ENCODE results near the gene RINT1. TPM values are rescaled to one million over a fixed set of nuclear protein-coding genes. Genes with fewer than 3 reads are reported as not detected.

RINT1 gene
- total and polyA plus RNA-seq, 2 of the 13 experiments (the other 11 are each of a cell fraction or from before 2014, with no cell fraction given), result 14.7 to 19.3 TPM

DNA sequence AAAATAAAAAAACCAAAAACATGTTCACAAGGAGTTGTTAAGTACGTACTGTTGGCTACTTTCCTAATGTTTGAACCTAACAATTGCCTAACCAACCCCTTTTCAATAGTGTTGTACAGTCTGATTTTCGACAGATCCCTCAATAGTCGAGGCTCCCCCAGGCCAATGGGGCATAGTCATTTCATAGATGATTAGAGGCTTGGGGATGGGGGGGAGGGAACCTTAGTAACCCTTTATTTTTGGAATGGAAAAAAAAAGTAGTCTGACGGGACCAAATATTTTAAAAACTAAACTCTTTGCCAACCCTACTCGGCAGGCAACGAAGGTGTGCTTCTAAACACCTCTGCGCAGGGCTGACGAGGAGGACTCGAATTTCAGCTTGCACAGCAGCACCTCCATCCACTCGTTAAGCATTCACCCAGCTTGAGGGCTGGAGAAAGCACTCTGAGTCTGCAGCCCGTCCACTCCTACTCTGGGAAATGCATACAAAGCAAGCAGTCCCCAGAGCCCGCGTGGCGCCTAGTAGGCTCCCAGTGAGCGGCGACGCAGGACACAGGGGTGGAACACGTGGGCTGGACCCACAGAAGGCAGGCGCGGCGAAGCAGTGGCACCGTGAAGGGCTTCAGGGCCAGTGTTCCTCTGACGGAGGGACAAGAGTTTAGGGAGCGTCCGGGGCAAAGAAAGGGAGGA lies 10.8 kb upstream of the RINT1 start (continued):
- TF ChIP-seq SALL1 (CRISPR knock-in tag; IDR thresholded peaks at IDR 0.05), result peak; percentile 65
- no peak for TF ChIP-seq SMC3 (IDR thresholded peaks at IDR 0.05; ENCODE audit: low read length)
- TF ChIP-seq ZNF558 (CRISPR knock-in tag; IDR thresholded peaks at IDR 0.05; ENCODE audit: borderline replicate concordance), result 0 out of 2 replicates have a peak, but pooled peaks have one; percentile 23
- no peak for TF ChIP-seq HCFC1 (IDR thresholded peaks at IDR 0.05; ENCODE audit: low read depth, low read length)
- TF ChIP-seq, protein P1, sequence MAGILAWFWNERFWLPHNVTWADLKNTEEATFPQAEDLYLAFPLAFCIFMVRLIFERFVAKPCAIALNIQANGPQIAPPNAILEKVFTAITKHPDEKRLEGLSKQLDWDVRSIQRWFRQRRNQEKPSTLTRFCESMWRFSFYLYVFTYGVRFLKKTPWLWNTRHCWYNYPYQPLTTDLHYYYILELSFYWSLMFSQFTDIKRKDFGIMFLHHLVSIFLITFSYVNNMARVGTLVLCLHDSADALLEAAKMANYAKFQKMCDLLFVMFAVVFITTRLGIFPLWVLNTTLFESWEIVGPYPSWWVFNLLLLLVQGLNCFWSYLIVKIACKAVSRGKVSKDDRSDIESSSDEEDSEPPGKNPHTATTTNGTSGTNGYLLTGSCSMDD (CRISPR knock-in tag; IDR thresholded peaks at IDR 0.05), result no peak
- TF ChIP-seq ZNF597 (CRISPR knock-in tag; IDR thresholded peaks at IDR 0.05), result no peak
- TF ChIP-seq, protein P2, sequence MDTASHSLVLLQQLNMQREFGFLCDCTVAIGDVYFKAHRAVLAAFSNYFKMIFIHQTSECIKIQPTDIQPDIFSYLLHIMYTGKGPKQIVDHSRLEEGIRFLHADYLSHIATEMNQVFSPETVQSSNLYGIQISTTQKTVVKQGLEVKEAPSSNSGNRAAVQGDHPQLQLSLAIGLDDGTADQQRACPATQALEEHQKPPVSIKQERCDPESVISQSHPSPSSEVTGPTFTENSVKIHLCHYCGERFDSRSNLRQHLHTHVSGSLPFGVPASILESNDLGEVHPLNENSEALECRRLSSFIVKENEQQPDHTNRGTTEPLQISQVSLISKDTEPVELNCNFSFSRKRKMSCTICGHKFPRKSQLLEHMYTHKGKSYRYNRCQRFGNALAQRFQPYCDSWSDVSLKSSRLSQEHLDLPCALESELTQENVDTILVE (CRISPR knock-in tag; IDR thresholded peaks at IDR 0.05), result no peak

GRCh38 chr7:105521717-105522463 lies 10.1 kb upstream of the RINT1 start, which contains the start of gene PUS7:
Gene PUS7, minus strand, starts transcription at chr7:105522271. Its CDS starts 13,759 bp downstream, at chr7:105508512.
- H3K4me1 ChIP-seq (ENCODE audit: insufficient read depth, low read length), result peaks cover 32% of the 10 kb centered on the region
- FAIRE-seq (peak; percentile 26), ATAC-seq (peak; percentile 94), DNase-seq (ENCODE audit: low spot score) (peak; percentile 76)
- CTCF ChIA-PET (ENCODE audit: low intra/inter-chr PET ratio, low total read pairs), result no interaction called here
- no peaks in the 10 kb centered on the region for H4K20me1 ChIP-seq (ENCODE audit: insufficient read depth, low read length)
- peak within 1 kb of the TSS; percentile 90 for H3K4me2 ChIP-seq (ENCODE audit: low read depth, low read length)
- H3K4me3 ChIP-seq (replicated peaks in 1 of 3; ENCODE audit: insufficient read depth in 1 of 3, low read depth in 2 of 3, low read length in 3 of 3), result peak within 1 kb of the TSS; percentile 81 to 95 (median 93)
- H3K9ac ChIP-seq (ENCODE audit: insufficient read depth, low read depth, low read length), result peak within 1 kb of the TSS; percentile 79
- no peaks in the 10 kb centered on the region for H3K9me3 ChIP-seq (ENCODE audit: low read length)
- WGBS (ENCODE audit: low lambda C conversion rate), result 0% methylated on average over 3 of the region's 96 CpGs
- BruUV-seq (replicated peaks), result no TSS peak
- peaks cover 0 to 17% of the 10 kb centered on the region in 2 experiments; a peak in 2 of 5 replicates for H3K36me3 ChIP-seq (replicated peaks in 1 of 2; ENCODE audit: control insufficient read depth in 1 of 2, insufficient read depth in 2 of 2, low read length in 2 of 2)
- intact Hi-C loops (cut with micrococcal nuclease; ENCODE audit: unreplicated experiment), result no loop called here
- POLR2A ChIA-PET, result interaction anchor here (1.6 to 2.3 kb wide), 2 partner anchors 10 kb away, joined by 15 to 18 read pairs; partner anchors contain the start of gene RINT1
- H3K27me3 ChIP-seq (ENCODE audit: control insufficient read depth in 1 of 2, insufficient read depth in 2 of 2, low read length in 2 of 2), result no peaks in the 10 kb centered on the region
- peak within 1 kb of the TSS; percentile 98 for H2AFZ ChIP-seq (ENCODE audit: low read length)
- H3K79me2 ChIP-seq (ENCODE audit: insufficient read depth, low read length), result peaks cover 35% of the 10 kb centered on the region
- in situ Hi-C loops (cut with HindIII; ENCODE audit: extremely low pct_ligation_motif_present, low pct_unique_long_range_greater_than_20kb), result no loop called here
- H3K27ac ChIP-seq (ENCODE audit: extremely low read length, insufficient read depth, low read length), result peak within 1 kb of the TSS; percentile 97
- TF ChIP-seq ATRX (CRISPR knock-in tag; IDR thresholded peaks at IDR 0.05; ENCODE audit: borderline replicate concordance) (no peak), CENPBD1 (CRISPR knock-in tag; IDR thresholded peaks at IDR 0.05; ENCODE audit: borderline replicate concordance, low read depth) (no peak), ZNF501 (CRISPR knock-in tag; IDR thresholded peaks at IDR 0.05) (no peak), MEIS1 (CRISPR knock-in tag; IDR thresholded peaks at IDR 0.05; ENCODE audit: borderline replicate concordance) (peak; percentile 37; the same call in 1 of the 2 replicates), HNRNPUL1 (IDR thresholded peaks at IDR 0.05; ENCODE audit: low read depth, low read length) (peak; percentile 6; the same call in 1 of the 2 replicates)
- TF ChIP-seq, protein P3, sequence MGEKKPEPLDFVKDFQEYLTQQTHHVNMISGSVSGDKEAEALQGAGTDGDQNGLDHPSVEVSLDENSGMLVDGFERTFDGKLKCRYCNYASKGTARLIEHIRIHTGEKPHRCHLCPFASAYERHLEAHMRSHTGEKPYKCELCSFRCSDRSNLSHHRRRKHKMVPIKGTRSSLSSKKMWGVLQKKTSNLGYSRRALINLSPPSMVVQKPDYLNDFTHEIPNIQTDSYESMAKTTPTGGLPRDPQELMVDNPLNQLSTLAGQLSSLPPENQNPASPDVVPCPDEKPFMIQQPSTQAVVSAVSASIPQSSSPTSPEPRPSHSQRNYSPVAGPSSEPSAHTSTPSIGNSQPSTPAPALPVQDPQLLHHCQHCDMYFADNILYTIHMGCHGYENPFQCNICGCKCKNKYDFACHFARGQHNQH (CRISPR knock-in tag; IDR thresholded peaks at IDR 0.05), result 0 out of 2 replicates have a peak, but pooled peaks have one; percentile 8
